Erythroblast (primary cell): ENCODE results near the gene IMPG2.

Experiments
- GATA1 ChIP-seq: IDR thresholded peaks from 2 replicates; pipeline ENCODE4 v1.6.1; 2011; ENCODE audit warnings: low read depth, mild to moderate bottlenecking, control low read depth, low read length, moderate library complexity
- POLR2A ChIP-seq: IDR thresholded peaks from 2 replicates; pipeline ENCODE4 v1.6.1; 2011; ENCODE audit warnings: mild to moderate bottlenecking, low read length

GRCh38 chr3:101320475-101320874 lies at the start of gene IMPG2:
- TF ChIP-seq POLR2A = no peak
- TF ChIP-seq GATA1 = no peak
